ENCODE data around the gene KCTD12. TPM values are rescaled to one million over a fixed set of nuclear protein-coding genes. Genes with fewer than 3 reads are reported as not detected.

The KCTD12 gene
- total RNA-seq, 6 experiments from 2014 or later: 0.66 to 3.4 (median 0.90) TPM

GRCh38 chr13:76883236-76883635 is 3.0 kb downstream of the KCTD12 start:
- Mint-ChIP-seq H3K27ac (no peak overlapping the region), H3K4me1 (ENCODE audit: low read depth) (peaks cover 49% of the 10 kb centered on the region), H3K27me3 (ENCODE audit: insufficient read depth) (peaks cover 7% of the 10 kb centered on the region), H3K36me3 (ENCODE audit: low read depth) (no peaks in the 10 kb centered on the region), H3K9me3 (no peaks in the 10 kb centered on the region), H3K4me3 (peak overlapping the region; percentile 9; the same call in 1 of the 2 replicates)
- DNase-seq: no peak
- TF ChIP-seq, protein P1, sequence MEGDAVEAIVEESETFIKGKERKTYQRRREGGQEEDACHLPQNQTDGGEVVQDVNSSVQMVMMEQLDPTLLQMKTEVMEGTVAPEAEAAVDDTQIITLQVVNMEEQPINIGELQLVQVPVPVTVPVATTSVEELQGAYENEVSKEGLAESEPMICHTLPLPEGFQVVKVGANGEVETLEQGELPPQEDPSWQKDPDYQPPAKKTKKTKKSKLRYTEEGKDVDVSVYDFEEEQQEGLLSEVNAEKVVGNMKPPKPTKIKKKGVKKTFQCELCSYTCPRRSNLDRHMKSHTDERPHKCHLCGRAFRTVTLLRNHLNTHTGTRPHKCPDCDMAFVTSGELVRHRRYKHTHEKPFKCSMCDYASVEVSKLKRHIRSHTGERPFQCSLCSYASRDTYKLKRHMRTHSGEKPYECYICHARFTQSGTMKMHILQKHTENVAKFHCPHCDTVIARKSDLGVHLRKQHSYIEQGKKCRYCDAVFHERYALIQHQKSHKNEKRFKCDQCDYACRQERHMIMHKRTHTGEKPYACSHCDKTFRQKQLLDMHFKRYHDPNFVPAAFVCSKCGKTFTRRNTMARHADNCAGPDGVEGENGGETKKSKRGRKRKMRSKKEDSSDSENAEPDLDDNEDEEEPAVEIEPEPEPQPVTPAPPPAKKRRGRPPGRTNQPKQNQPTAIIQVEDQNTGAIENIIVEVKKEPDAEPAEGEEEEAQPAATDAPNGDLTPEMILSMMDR (IDR thresholded peaks at IDR 0.05): no peak

DNA sequence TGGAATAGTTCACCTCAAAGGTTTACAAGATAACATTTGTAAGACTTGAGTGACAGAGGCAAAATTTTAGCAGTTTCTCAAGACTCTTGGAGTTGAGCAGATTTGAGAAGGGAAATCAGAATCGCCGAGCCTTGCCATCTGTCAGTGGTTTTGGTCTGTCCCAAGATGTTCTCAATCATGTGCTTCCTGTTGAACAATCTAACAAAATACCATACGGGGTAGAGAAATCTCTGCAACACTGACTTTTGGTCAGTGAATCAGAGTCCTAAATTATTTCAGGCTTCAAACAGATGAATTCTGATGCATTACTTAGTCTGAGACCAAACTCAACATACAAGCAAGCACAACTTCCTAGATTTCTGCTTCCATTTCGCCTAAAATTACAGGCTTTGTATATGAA is 3.8 kb downstream of the KCTD12 start:
- H3K4me1 Mint-ChIP-seq (ENCODE audit: low read depth): peaks cover 52% of the 10 kb centered on the region
- H3K27ac Mint-ChIP-seq: no peak overlapping the region
- no peak for DNase-seq
- H3K4me3 Mint-ChIP-seq: no peak overlapping the region
- TF ChIP-seq, protein P1 (IDR thresholded peaks at IDR 0.05): no peak
- no peaks in the 10 kb centered on the region for H3K9me3 Mint-ChIP-seq
- H3K36me3 Mint-ChIP-seq (ENCODE audit: low read depth): no peaks in the 10 kb centered on the region
- H3K27me3 Mint-ChIP-seq (ENCODE audit: insufficient read depth): peaks cover 7% of the 10 kb centered on the region

GRCh38 chr13:76879883-76880270 is 6.3 kb downstream of the KCTD12 start:
- TF ChIP-seq, protein P1 (IDR thresholded peaks at IDR 0.05): no peak

GRCh38 chr13:76879203-76879882 is 6.9 kb downstream of the KCTD12 start:
- H3K27me3 Mint-ChIP-seq (ENCODE audit: insufficient read depth): peaks cover 6% of the 10 kb centered on the region
- peak; percentile 76 for DNase-seq
- H3K9me3 Mint-ChIP-seq: no peaks in the 10 kb centered on the region
- TF ChIP-seq, protein P1 (IDR thresholded peaks at IDR 0.05): no peak
- peak overlapping the region; percentile 63 for H3K4me3 Mint-ChIP-seq
- H3K27ac Mint-ChIP-seq: peak overlapping the region; percentile 31; the same call in 1 of the 2 replicates
- H3K4me1 Mint-ChIP-seq (ENCODE audit: low read depth): peaks cover 33% of the 10 kb centered on the region
- H3K36me3 Mint-ChIP-seq (ENCODE audit: low read depth): no peaks in the 10 kb centered on the region

More at GRCh38 chr13:76879883-76880270, 6.3 kb downstream of the KCTD12 start:
- no peak for DNase-seq
- Mint-ChIP-seq H3K4me3 (peak overlapping the region; percentile 63), H3K4me1 (ENCODE audit: low read depth) (peaks cover 38% of the 10 kb centered on the region), H3K9me3 (no peaks in the 10 kb centered on the region), H3K27ac (peak overlapping the region; percentile 31; the same call in 1 of the 2 replicates), H3K27me3 (ENCODE audit: insufficient read depth) (peaks cover 8% of the 10 kb centered on the region), H3K36me3 (ENCODE audit: low read depth) (no peaks in the 10 kb centered on the region)

GRCh38 chr13:76878043-76878442 is 8.2 kb downstream of the KCTD12 start:
- Mint-ChIP-seq H3K27ac (no peak overlapping the region), H3K9me3 (no peaks in the 10 kb centered on the region), H3K36me3 (ENCODE audit: low read depth) (no peaks in the 10 kb centered on the region), H3K4me3 (no peak overlapping the region), H3K27me3 (ENCODE audit: insufficient read depth) (peaks cover 5% of the 10 kb centered on the region; the same call in 1 of the 2 replicates), H3K4me1 (ENCODE audit: low read depth) (peaks cover 30% of the 10 kb centered on the region)
- TF ChIP-seq, protein P1 (IDR thresholded peaks at IDR 0.05): no peak
- no peak for DNase-seq
